RWPE1 (cell line): ENCODE data around the gene YWHAB.

Source experiments
- CTCF ChIA-PET: fragments of 350-600 bp; sonication (Branson Sonifier 250); formaldehyde crosslinking; extraction: SDS; loops from one replicate; lab custom pipeline; 2021; lab: Yijun Ruan, JAX
- POLR2A ChIA-PET: fragments of 400-600 bp; formaldehyde crosslinking; extraction: SDS; loops from one replicate; lab custom pipeline; 2020; ENCODE audit warnings: antibody characterized with exemption; ENCODE audit not compliant: low non-redundant PET; lab: Yijun Ruan, JAX
- DNase-seq: peaks from one replicate; pipeline ENCODE4 v3.0.0; 2012; ENCODE audit warnings: low spot score
- H3K27ac ChIP-seq: fragments of 450-650 bp; 2 replicates; pipeline ENCODE4 v1.5.1; 2017
- CTCF ChIP-seq: fragments of 450-650 bp; conservative IDR thresholded peaks from 2 replicates; pipeline ENCODE4 v1.5.1; 2017; ENCODE audit warnings: low read depth, mild to moderate bottlenecking

The YWHAB gene

GRCh38 chr20:44942264-44942973, 56.9 kb downstream of the YWHAB start:
- TF ChIP-seq CTCF: no peak
- peak overlapping the region; percentile 15 for H3K27ac ChIP-seq
- DNase-seq: no peak
- POLR2A ChIA-PET: interaction anchor here (0.7 kb wide), 2 partner anchors 9 to 12 kb away, joined by 3 read pairs; no protein-coding TSS in a partner anchor
- CTCF ChIA-PET: interaction anchor here (0.5 to 1.4 kb wide), 6 partner anchors 10 to 351 kb away, joined by 3 to 7 read pairs (median 4); no protein-coding TSS in a partner anchor

- CTCF ChIA-PET: interaction anchor here (1.4 kb wide), 1 partner anchor 195 kb away, joined by 7 read pairs; no protein-coding TSS in a partner anchor
- POLR2A ChIA-PET: no interaction called here
- no peak for DNase-seq
- no peak for TF ChIP-seq CTCF
- no peak overlapping the region for H3K27ac ChIP-seq
These were observed 58.3 kb downstream of the YWHAB start for GRCh38 chr20:44943828-44944227.

GRCh38 chr20:44945261-44945660, 59.8 kb downstream of the YWHAB start:
- H3K27ac ChIP-seq: no peak overlapping the region
- no peak for TF ChIP-seq CTCF
- CTCF ChIA-PET: interaction anchor here (0.7 kb wide), 1 partner anchor 193 kb away, joined by 6 read pairs; no protein-coding TSS in a partner anchor
- POLR2A ChIA-PET: interaction anchor here (0.7 kb wide), 1 partner anchor 13 kb away, joined by 4 read pairs; no protein-coding TSS in a partner anchor
- no peak for DNase-seq

DNA sequence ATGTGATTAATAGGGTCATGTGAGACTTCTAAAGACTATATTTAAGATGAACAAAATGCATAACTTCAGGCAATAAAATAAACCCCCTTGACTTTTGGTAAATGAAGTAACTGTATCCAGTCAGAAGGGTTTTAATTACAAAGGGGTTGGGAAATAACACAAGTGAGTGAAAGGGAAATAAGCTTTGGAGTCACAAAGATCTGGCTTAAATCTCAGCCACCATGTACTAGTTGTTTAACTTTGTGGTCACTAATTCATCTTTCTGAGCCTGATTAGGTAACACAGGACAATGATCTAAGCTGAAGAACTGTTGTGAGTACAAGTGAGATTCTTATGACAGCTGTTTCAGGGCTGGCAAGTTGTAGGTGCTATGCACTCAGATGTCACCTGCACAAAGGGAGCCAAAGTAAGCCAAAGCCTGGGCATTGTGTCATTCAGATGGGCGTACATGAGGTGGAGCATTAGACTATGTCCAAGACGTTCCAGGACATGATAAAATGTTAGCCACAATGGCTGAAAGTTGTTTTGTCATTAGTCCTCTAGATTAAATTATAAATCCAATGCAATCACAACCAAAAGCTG, 60.9 kb downstream of the YWHAB start:
- POLR2A ChIA-PET: interaction anchor here (0.7 kb wide), 1 partner anchor 10 kb away, joined by 4 read pairs; no protein-coding TSS in a partner anchor
- TF ChIP-seq CTCF: no peak
- no peak for DNase-seq
- H3K27ac ChIP-seq: no peak overlapping the region
- CTCF ChIA-PET: interaction anchor here (1.2 kb wide), 1 partner anchor 130 kb away, joined by 4 read pairs; no protein-coding TSS in a partner anchor

- no peak for DNase-seq
- no peak for TF ChIP-seq CTCF
- ChIA-PET POLR2A (no interaction called here), CTCF (interaction anchor here (0.5 to 1.1 kb wide), 2 partner anchors 11 to 23 kb away, joined by 3 to 4 read pairs; no protein-coding TSS in a partner anchor)
- no peak overlapping the region for H3K27ac ChIP-seq
These were observed 62.6 kb downstream of the YWHAB start for GRCh38 chr20:44948107-44948506.

DNA sequence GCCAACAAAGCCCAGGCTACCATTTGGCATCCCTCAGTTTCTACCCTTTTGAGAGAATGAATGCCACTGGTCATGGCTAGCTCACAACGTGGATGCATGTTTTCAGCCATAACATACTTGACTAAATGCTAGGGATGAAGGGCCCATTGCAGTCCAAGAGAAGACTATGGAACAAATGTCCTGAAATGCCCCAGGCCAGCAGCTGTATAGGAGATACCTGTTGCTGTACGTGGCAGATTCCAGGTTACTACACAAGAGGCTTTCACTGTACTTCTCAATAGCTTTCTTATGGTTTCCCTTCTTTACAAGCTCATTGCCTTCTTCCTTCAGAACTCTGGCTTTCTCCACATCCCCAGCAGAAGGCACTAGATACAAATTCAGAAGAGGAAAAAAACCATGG, 63.0 kb downstream of the YWHAB start:
- CTCF ChIA-PET: interaction anchor here (0.5 to 0.7 kb wide), 2 partner anchors 23 to 133 kb away, joined by 4 read pairs; no protein-coding TSS in a partner anchor

More for the DNA sequence above, 63.0 kb downstream of the YWHAB start:
- no peak for DNase-seq
- POLR2A ChIA-PET: interaction anchor here (1.0 kb wide), 1 partner anchor 12 kb away, joined by 3 read pairs; the partner anchor contains the start of gene TOMM34
- no peak for TF ChIP-seq CTCF
- no peak overlapping the region for H3K27ac ChIP-seq
